T-helper 9 cell (primary cell): ENCODE results near the gene NRAP.
"Not testable (repeated sequence)": the region's sequence is repeated elsewhere in the genome, so short reads cannot be mapped to it uniquely, and the experiment has no call there.

Experiments used
- DNase-seq: peaks from one replicate; pipeline ENCODE4 v3.0.0-alpha.2; 2020

The NRAP gene

GRCh38 chr10:113680190-113681111, 16.6 kb upstream of the NRAP start:
- peak; percentile 13 for DNase-seq

- peak; percentile 64 for DNase-seq
These were observed 15.8 kb upstream of the NRAP start, which contains the start of gene CASP7 for GRCh38 chr10:113679463-113680189. CASP7 (plus strand) TSS chr10:113679912; CDS start chr10:113697494, 17,582 bp downstream.

GRCh38 chr10:113666682-113667252, 2.9 kb upstream of the NRAP start:
- DNase-seq, result no peak

GRCh38 chr10:113665806-113666354, 2.0 kb upstream of the NRAP start:
- no peak for DNase-seq

- DNase-seq, result no peak
These were observed 1.5 kb upstream of the NRAP start for GRCh38 chr10:113665352-113665751.

- DNase-seq, result no peak
These were observed 699 bp downstream of the NRAP start for GRCh38 chr10:113663142-113663541.

- no peak for DNase-seq
These were observed 2.5 kb downstream of the NRAP start for GRCh38 chr10:113661332-113661731.

GRCh38 chr10:113657544-113657943, 6.3 kb downstream of the NRAP start:
- DNase-seq, result no peak

- no peak for DNase-seq
These were observed 6.9 kb downstream of the NRAP start for GRCh38 chr10:113656896-113657295.

GRCh38 chr10:113652456-113652855, 11.4 kb downstream of the NRAP start:
- DNase-seq, result not testable (repeated sequence)

- no peak for DNase-seq
These were observed 11.9 kb downstream of the NRAP start for GRCh38 chr10:113651898-113652297.

- DNase-seq, result no peak
These were observed 12.8 kb downstream of the NRAP start for GRCh38 chr10:113651021-113651420.

GRCh38 chr10:113650172-113650571, 13.7 kb downstream of the NRAP start:
- no peak for DNase-seq

GRCh38 chr10:113648478-113648877, 15.4 kb downstream of the NRAP start:
- DNase-seq, result no peak

GRCh38 chr10:113647812-113648211, 16.0 kb downstream of the NRAP start:
- DNase-seq, result no peak

- DNase-seq, result no peak
These were observed 17.3 kb downstream of the NRAP start for GRCh38 chr10:113646336-113647201.

- DNase-seq, result no peak
These were observed 19.4 kb downstream of the NRAP start for GRCh38 chr10:113644185-113645120.

GRCh38 chr10:113643183-113643582, 20.7 kb downstream of the NRAP start:
- DNase-seq, result no peak

GRCh38 chr10:113641702-113642101, 22.1 kb downstream of the NRAP start:
- no peak for DNase-seq

GRCh38 chr10:113639966-113640365, 23.9 kb downstream of the NRAP start:
- no peak for DNase-seq
